HL-60 (cell line): ENCODE results near the gene PHLPP1.

Experiments used
- DNase-seq, 2 experiments: peaks; one replicate each; pipeline ENCODE4 v3.0.0-alpha.2; 2010 to 2020; ENCODE audit warnings: low read depth in 1 of 2, low spot score in 1 of 2
- H3K27ac ChIP-seq: fragments of 250-450 bp; sonication (Bioruptor Pico); replicated peaks from 2 replicates; pipeline ENCODE4 v1.5.1; 2020; ENCODE audit warnings: mild to moderate bottlenecking, moderate library complexity
- H3K27me3 ChIP-seq: fragments of 250-450 bp; sonication (Bioruptor Pico); 2 replicates; pipeline ENCODE4 v1.5.1; 2021; ENCODE audit warnings: mild to moderate bottlenecking, moderate library complexity; ENCODE audit not compliant: insufficient read depth, poor library complexity, severe bottlenecking
- H3K4me3 ChIP-seq: replicated peaks from 2 replicates; pipeline ENCODE4 v1.5.1; 2011; ENCODE audit warnings: mild to moderate bottlenecking, control low read depth, low read length; ENCODE audit not compliant: insufficient read depth
- CTCF ChIP-seq: IDR thresholded peaks from one replicate; pipeline ENCODE4 v1.5.1; 2011; ENCODE audit warnings: low read length, control low read depth, inconsistent platforms; ENCODE audit not compliant: insufficient read depth
- GABPA ChIP-seq: IDR thresholded peaks from 2 replicates; pipeline ENCODE4 v1.6.1; 2012; ENCODE audit warnings: low read depth
- POLR2AphosphoS5 ChIP-seq: IDR thresholded peaks from 2 replicates; pipeline ENCODE4 v1.6.1; 2012; ENCODE audit warnings: low read depth
- REST ChIP-seq: IDR thresholded peaks from 2 replicates; pipeline ENCODE4 v1.6.1; 2012; ENCODE audit warnings: low read depth; ENCODE audit not compliant: insufficient replicate concordance
- SPI1 ChIP-seq: IDR thresholded peaks from 2 replicates; pipeline ENCODE4 v1.6.1; 2012; ENCODE audit warnings: low read depth, mild to moderate bottlenecking, borderline replicate concordance

Gene PHLPP1

GRCh38 chr18:63005306-63005705 is 290.0 kb downstream of the PHLPP1 start:
- Histone ChIP-seq H3K4me3 (no peak overlapping the region), H3K27me3 (no peaks in the 10 kb centered on the region), H3K27ac (no peak overlapping the region)
- TF ChIP-seq CTCF (no peak), REST (no peak), GABPA (no peak), POLR2AphosphoS5 (no peak), SPI1 (no peak)
- no peak for DNase-seq

GRCh38 chr18:63007231-63007630 is 291.9 kb downstream of the PHLPP1 start:
- H3K4me3 ChIP-seq = no peak overlapping the region
- no peak for DNase-seq
- H3K27ac ChIP-seq = no peak overlapping the region
- TF ChIP-seq REST (no peak), SPI1 (no peak), GABPA (no peak), POLR2AphosphoS5 (no peak), CTCF (no peak)
- H3K27me3 ChIP-seq = no peaks in the 10 kb centered on the region

GRCh38 chr18:63016270-63016669 is 300.9 kb downstream of the PHLPP1 start:
- no peak overlapping the region for H3K27ac ChIP-seq
- no peak overlapping the region for H3K4me3 ChIP-seq
- no peaks in the 10 kb centered on the region for H3K27me3 ChIP-seq
- peak; percentile 43 to 79 for DNase-seq
- no peak for TF ChIP-seq REST
- peak; percentile 63 for TF ChIP-seq CTCF
